ENCODE data around the gene PRTFDC1. TPM values are rescaled to one million over a fixed set of nuclear protein-coding genes. Genes with fewer than 3 reads are reported as not detected.
"Not testable (repeated sequence)": the region's sequence is repeated elsewhere in the genome, so short reads cannot be mapped to it uniquely, and the experiment has no call there.

Gene PRTFDC1
- total and polyA plus RNA-seq, 2 donors (not counting 1 experiment from before 2014, with no cell fraction given), result 26.9 to 32.7 TPM

DNA sequence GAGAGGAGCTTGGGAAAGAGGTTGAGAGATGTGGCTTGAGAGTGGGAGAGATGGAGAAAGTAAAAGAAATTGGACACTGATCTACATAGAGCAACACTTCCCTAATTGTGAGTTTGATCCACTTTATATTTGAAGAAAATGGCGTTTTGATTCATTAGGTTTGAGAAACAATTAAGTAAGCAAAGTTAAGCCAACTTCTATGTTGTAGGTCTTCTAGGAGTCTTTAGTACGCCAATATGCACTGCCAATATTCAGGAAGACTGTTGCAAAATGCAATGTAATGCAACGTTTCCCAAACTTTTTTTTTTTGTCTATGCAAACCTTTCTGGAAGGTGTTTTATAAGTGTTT is 7.0 kb upstream of the PRTFDC1 start:
- Histone ChIP-seq H3K9me3 (ENCODE audit: control insufficient read depth, insufficient read depth, low read depth, low read length) (no peaks in the 10 kb centered on the region), H3K9ac (ENCODE audit: insufficient read depth, low read length) (no peak overlapping the region), H3K36me3 (ENCODE audit: control insufficient read depth, insufficient read depth, low read length) (no peaks in the 10 kb centered on the region), H4K20me1 (ENCODE audit: control insufficient read depth, extremely low read depth, insufficient read depth, low read length) (no peaks in the 10 kb centered on the region), H3K4me1 (ENCODE audit: control insufficient read depth, extremely low read depth, insufficient read depth, low read length) (peaks cover 13% of the 10 kb centered on the region), H3K27me3 (ENCODE audit: control insufficient read depth, insufficient read depth, low read length) (no peaks in the 10 kb centered on the region), H3K4me3 (replicated peaks in 1 of 4; ENCODE audit: control extremely low read depth in 1 of 4, insufficient read depth in 1 of 4, low read depth in 3 of 4, low read length in 4 of 4) (peak overlapping the region in 2 of 4 experiments; percentile 3 to 30), H3K27ac (ENCODE audit: insufficient read depth, low read length) (peak overlapping the region; percentile 90), H2AFZ (ENCODE audit: low read length) (peak overlapping the region; percentile 54), H3K4me2 (ENCODE audit: extremely low read depth, insufficient read depth, low read length) (peak overlapping the region; percentile 70), H3K79me2 (ENCODE audit: control insufficient read depth, insufficient read depth, low read length) (no peaks in the 10 kb centered on the region)
- DNase-seq (ENCODE audit: low read depth in 2 of 2), result peak in 1 of 2 donors; percentile 39
- TF ChIP-seq, protein P1, sequence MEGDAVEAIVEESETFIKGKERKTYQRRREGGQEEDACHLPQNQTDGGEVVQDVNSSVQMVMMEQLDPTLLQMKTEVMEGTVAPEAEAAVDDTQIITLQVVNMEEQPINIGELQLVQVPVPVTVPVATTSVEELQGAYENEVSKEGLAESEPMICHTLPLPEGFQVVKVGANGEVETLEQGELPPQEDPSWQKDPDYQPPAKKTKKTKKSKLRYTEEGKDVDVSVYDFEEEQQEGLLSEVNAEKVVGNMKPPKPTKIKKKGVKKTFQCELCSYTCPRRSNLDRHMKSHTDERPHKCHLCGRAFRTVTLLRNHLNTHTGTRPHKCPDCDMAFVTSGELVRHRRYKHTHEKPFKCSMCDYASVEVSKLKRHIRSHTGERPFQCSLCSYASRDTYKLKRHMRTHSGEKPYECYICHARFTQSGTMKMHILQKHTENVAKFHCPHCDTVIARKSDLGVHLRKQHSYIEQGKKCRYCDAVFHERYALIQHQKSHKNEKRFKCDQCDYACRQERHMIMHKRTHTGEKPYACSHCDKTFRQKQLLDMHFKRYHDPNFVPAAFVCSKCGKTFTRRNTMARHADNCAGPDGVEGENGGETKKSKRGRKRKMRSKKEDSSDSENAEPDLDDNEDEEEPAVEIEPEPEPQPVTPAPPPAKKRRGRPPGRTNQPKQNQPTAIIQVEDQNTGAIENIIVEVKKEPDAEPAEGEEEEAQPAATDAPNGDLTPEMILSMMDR (conservative IDR thresholded peaks at IDR 0.05 in 1 of 2, IDR thresholded peaks at IDR 0.05 in 1 of 2; ENCODE audit: low read depth in 1 of 2, low read length in 2 of 2), result no peak
- TF ChIP-seq EZH2 (IDR thresholded peaks at IDR 0.05; ENCODE audit: low read length, missing control alignments), result no peak

DNA sequence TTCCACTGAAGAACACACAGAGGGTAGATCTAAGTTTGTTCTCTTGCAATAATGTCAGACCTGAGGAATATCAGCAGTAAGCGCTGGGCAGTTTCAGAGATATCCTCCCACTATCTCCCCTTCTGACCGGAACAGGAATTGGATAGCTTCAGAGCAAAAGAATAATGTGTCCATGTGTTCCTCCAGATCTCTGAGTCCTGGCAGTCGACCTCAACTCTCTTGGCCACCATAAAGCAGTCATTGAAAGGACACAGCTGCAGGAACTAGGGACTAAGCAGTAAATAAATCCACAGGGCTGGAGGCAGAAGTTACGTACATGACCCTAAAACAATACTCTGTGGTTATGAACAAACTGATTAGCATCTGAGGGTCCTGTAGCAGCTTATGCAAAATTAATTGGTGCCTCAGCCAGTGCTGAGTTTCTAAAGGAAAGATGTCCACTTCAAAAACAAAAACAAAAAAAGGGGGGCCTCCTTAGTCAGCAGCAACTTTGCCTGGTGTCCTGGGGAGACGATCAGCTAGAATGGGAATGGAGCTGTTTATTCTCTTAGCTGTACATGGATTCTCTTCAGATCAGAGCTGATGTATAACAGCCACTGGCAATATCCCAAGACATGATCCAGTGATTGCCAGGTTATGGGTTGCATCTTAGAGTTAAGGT is 6.4 kb upstream of the PRTFDC1 start:
- Histone ChIP-seq H3K36me3 (ENCODE audit: control insufficient read depth, insufficient read depth, low read length) (no peaks in the 10 kb centered on the region), H3K79me2 (ENCODE audit: control insufficient read depth, insufficient read depth, low read length) (no peaks in the 10 kb centered on the region), H3K4me1 (ENCODE audit: control insufficient read depth, extremely low read depth, insufficient read depth, low read length) (peaks cover 13% of the 10 kb centered on the region), H3K27ac (ENCODE audit: insufficient read depth, low read length) (peak overlapping the region; percentile 90), H2AFZ (ENCODE audit: low read length) (peak overlapping the region; percentile 67), H3K9ac (ENCODE audit: insufficient read depth, low read length) (no peak overlapping the region), H3K4me3 (replicated peaks in 1 of 4; ENCODE audit: control extremely low read depth in 1 of 4, insufficient read depth in 1 of 4, low read depth in 3 of 4, low read length in 4 of 4) (peak overlapping the region in 2 of 4 experiments; percentile 30 to 33), H4K20me1 (ENCODE audit: control insufficient read depth, extremely low read depth, insufficient read depth, low read length) (no peaks in the 10 kb centered on the region), H3K9me3 (ENCODE audit: control insufficient read depth, insufficient read depth, low read depth, low read length) (no peaks in the 10 kb centered on the region), H3K4me2 (ENCODE audit: extremely low read depth, insufficient read depth, low read length) (peak overlapping the region; percentile 70), H3K27me3 (ENCODE audit: control insufficient read depth, insufficient read depth, low read length) (no peaks in the 10 kb centered on the region)
- peak; percentile 88 to 97 for DNase-seq (ENCODE audit: low read depth in 2 of 2)
- no peak for TF ChIP-seq EZH2 (IDR thresholded peaks at IDR 0.05; ENCODE audit: low read length, missing control alignments)
- TF ChIP-seq, protein P1 (conservative IDR thresholded peaks at IDR 0.05 in 1 of 2, IDR thresholded peaks at IDR 0.05 in 1 of 2; ENCODE audit: low read depth in 1 of 2, low read length in 2 of 2), result no peak

DNA sequence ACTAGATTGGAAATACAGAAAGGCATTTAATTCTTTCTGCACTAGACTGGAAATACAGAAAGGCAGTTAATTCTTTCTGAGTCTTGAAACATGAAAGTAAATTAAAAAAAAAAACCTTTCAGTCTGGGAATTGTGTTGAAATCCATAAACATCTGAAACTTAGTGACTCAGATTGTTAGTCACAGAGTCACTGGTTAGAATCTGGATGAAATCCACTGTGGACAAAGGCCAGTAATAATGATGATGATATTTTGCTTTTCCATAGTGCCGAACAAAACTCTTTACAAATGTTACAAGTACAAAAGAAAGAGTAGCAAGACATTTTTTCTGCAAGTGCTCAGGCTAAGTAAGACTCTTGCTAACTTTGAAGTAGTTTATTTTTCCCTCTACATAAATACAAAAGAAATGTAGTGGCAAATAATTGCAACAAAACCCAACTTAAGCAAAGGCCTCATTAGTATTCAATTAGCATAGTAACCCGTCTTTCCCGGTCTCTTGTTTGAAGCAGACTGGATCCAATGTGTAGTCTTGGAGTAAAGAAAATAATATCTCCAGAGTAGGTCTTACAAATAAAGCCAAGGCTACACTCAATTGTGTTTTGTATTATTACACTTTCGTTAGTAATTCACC is 5.8 kb upstream of the PRTFDC1 start:
- H3K27me3 ChIP-seq (ENCODE audit: control insufficient read depth, insufficient read depth, low read length), result no peaks in the 10 kb centered on the region
- H2AFZ ChIP-seq (ENCODE audit: low read length), result no peak overlapping the region
- no peaks in the 10 kb centered on the region for H3K9me3 ChIP-seq (ENCODE audit: control insufficient read depth, insufficient read depth, low read depth, low read length)
- H3K36me3 ChIP-seq (ENCODE audit: control insufficient read depth, insufficient read depth, low read length), result no peaks in the 10 kb centered on the region
- peak overlapping the region; percentile 70 for H3K4me2 ChIP-seq (ENCODE audit: extremely low read depth, insufficient read depth, low read length)
- TF ChIP-seq, protein P1 (conservative IDR thresholded peaks at IDR 0.05 in 1 of 2, IDR thresholded peaks at IDR 0.05 in 1 of 2; ENCODE audit: low read depth in 1 of 2, low read length in 2 of 2), result no peak
- no peak for TF ChIP-seq EZH2 (IDR thresholded peaks at IDR 0.05; ENCODE audit: low read length, missing control alignments)
- H4K20me1 ChIP-seq (ENCODE audit: control insufficient read depth, extremely low read depth, insufficient read depth, low read length), result no peaks in the 10 kb centered on the region
- peak overlapping the region in 2 of 4 experiments; percentile 30 to 33 for H3K4me3 ChIP-seq (replicated peaks in 1 of 4; ENCODE audit: control extremely low read depth in 1 of 4, insufficient read depth in 1 of 4, low read depth in 3 of 4, low read length in 4 of 4)
- peak overlapping the region; percentile 45 for H3K9ac ChIP-seq (ENCODE audit: insufficient read depth, low read length)
- peaks cover 13% of the 10 kb centered on the region for H3K4me1 ChIP-seq (ENCODE audit: control insufficient read depth, extremely low read depth, insufficient read depth, low read length)
- no peaks in the 10 kb centered on the region for H3K79me2 ChIP-seq (ENCODE audit: control insufficient read depth, insufficient read depth, low read length)
- peak overlapping the region; percentile 90 for H3K27ac ChIP-seq (ENCODE audit: insufficient read depth, low read length)
- peak; percentile 92 to 97 for DNase-seq (ENCODE audit: low read depth in 2 of 2)

GRCh38 chr10:24957624-24958051 is 5.2 kb upstream of the PRTFDC1 start:
- Histone ChIP-seq H3K9ac (ENCODE audit: insufficient read depth, low read length) (peak overlapping the region; percentile 45), H3K4me1 (ENCODE audit: control insufficient read depth, extremely low read depth, insufficient read depth, low read length) (peaks cover 18% of the 10 kb centered on the region), H3K27ac (ENCODE audit: insufficient read depth, low read length) (peak overlapping the region; percentile 90)
- H3K79me2 ChIP-seq (ENCODE audit: control insufficient read depth, insufficient read depth, low read length); H3K36me3 ChIP-seq (ENCODE audit: control insufficient read depth, insufficient read depth, low read length); H4K20me1 ChIP-seq (ENCODE audit: control insufficient read depth, extremely low read depth, insufficient read depth, low read length); H2AFZ ChIP-seq (ENCODE audit: low read length); H3K9me3 ChIP-seq (ENCODE audit: control insufficient read depth, insufficient read depth, low read depth, low read length); H3K4me2 ChIP-seq (ENCODE audit: extremely low read depth, insufficient read depth, low read length); H3K27me3 ChIP-seq (ENCODE audit: control insufficient read depth, insufficient read depth, low read length); H3K4me3 ChIP-seq (replicated peaks in 1 of 4; ENCODE audit: control extremely low read depth in 1 of 4, insufficient read depth in 1 of 4, low read depth in 3 of 4, low read length in 4 of 4): not testable (repeated sequence)
- DNase-seq (ENCODE audit: low read depth in 2 of 2), result peak; percentile 65 to 74
